Endothelial cell (in vitro differentiated cells): ENCODE results near the gene PIAS4. TPM values are rescaled to one million over a fixed set of nuclear protein-coding genes. Genes with fewer than 3 reads are reported as not detected.
"Not testable (repeated sequence)": the region's sequence is repeated elsewhere in the genome, so short reads cannot be mapped to it uniquely, and the experiment has no call there.

ENCODE experiments used
- DNase-seq: peaks from one replicate; pipeline ENCODE4 v3.0.0; 2021; ENCODE audit warnings: low spot score
- H3K27ac Mint-ChIP-seq: one replicate; pipeline ENCODE4 v1.8.0; 2021; ENCODE audit warnings: mixed read lengths, inconsistent platforms; ENCODE audit not compliant: unreplicated experiment
- H3K27me3 Mint-ChIP-seq: one replicate; pipeline ENCODE4 v1.8.0; 2021; ENCODE audit warnings: mild to moderate bottlenecking, moderate library complexity, mixed read lengths, inconsistent platforms; ENCODE audit not compliant: unreplicated experiment
- H3K36me3 Mint-ChIP-seq: one replicate; pipeline ENCODE4 v1.8.0; 2021; ENCODE audit warnings: mild to moderate bottlenecking, low read depth, mixed read lengths, inconsistent platforms; ENCODE audit not compliant: unreplicated experiment
- H3K4me1 Mint-ChIP-seq: one replicate; pipeline ENCODE4 v1.8.0; 2021; ENCODE audit warnings: mild to moderate bottlenecking, mixed read lengths, inconsistent platforms; ENCODE audit not compliant: unreplicated experiment
- H3K4me3 Mint-ChIP-seq: one replicate; pipeline ENCODE4 v1.8.0; 2021; ENCODE audit warnings: mild to moderate bottlenecking, mixed read lengths, inconsistent platforms; ENCODE audit not compliant: unreplicated experiment
- H3K9me3 Mint-ChIP-seq: one replicate; pipeline ENCODE4 v1.8.0; 2021; ENCODE audit warnings: mixed read lengths, inconsistent platforms; ENCODE audit not compliant: unreplicated experiment
- CTCF ChIP-seq: fragments of 200-600 bp; sonication (generic); IDR thresholded peaks from one replicate; pipeline ENCODE4 v1.5.0; 2021; ENCODE audit warnings: antibody characterized with exemption; ENCODE audit not compliant: unreplicated experiment
- total RNA-seq: library from RNA; stranded (reverse); fragmentation: NEBNext Ultra II Directional; extraction: Animal tissue kit (Norgen Biotek cat#: 25700); gene quantifications from one replicate; pipeline ENCODE4 v1.2.1, GENCODE V29; 2021; ENCODE audit not compliant: unreplicated experiment

PIAS4 gene
- total RNA-seq, 1 donor from 2014 or later: 41.2 TPM

- peaks cover 23% of the 10 kb centered on the region for H3K4me1 Mint-ChIP-seq
- no peaks in the 10 kb centered on the region for H3K9me3 Mint-ChIP-seq
- H3K4me3 Mint-ChIP-seq: peak overlapping the region; percentile 96
- peaks cover 4% of the 10 kb centered on the region for H3K36me3 Mint-ChIP-seq
- no peak for TF ChIP-seq CTCF
- DNase-seq: no peak
- peaks cover 8% of the 10 kb centered on the region for H3K27me3 Mint-ChIP-seq
- H3K27ac Mint-ChIP-seq: no peak overlapping the region
Observed at GRCh38 chr19:4007836-4008539, 452 bp downstream of the PIAS4 start.

- Mint-ChIP-seq H3K4me1 (peaks cover 23% of the 10 kb centered on the region), H3K9me3 (no peaks in the 10 kb centered on the region), H3K27me3 (peaks cover 6% of the 10 kb centered on the region), H3K4me3 (no peak overlapping the region), H3K36me3 (peaks cover 4% of the 10 kb centered on the region), H3K27ac (no peak overlapping the region)
- no peak for DNase-seq
- no peak for TF ChIP-seq CTCF
Observed at GRCh38 chr19:4009990-4010807, 2.7 kb downstream of the PIAS4 start.

GRCh38 chr19:4010808-4011110 lies 3.2 kb downstream of the PIAS4 start:
- peaks cover 23% of the 10 kb centered on the region for H3K4me1 Mint-ChIP-seq
- H3K27me3 Mint-ChIP-seq: peaks cover 6% of the 10 kb centered on the region
- TF ChIP-seq CTCF: no peak
- no peak for DNase-seq
- no peak overlapping the region for H3K27ac Mint-ChIP-seq
- H3K4me3 Mint-ChIP-seq: no peak overlapping the region
- no peaks in the 10 kb centered on the region for H3K9me3 Mint-ChIP-seq
- H3K36me3 Mint-ChIP-seq: peaks cover 4% of the 10 kb centered on the region

- not testable (repeated sequence) for H3K4me3 Mint-ChIP-seq, H3K27me3 Mint-ChIP-seq
- peak overlapping the region; percentile 61 for H3K27ac Mint-ChIP-seq
Observed at GRCh38 chr19:4011430-4011829, 3.9 kb downstream of the PIAS4 start.

GRCh38 chr19:4012092-4012974 lies 4.8 kb downstream of the PIAS4 start:
- DNase-seq: no peak
- no peak for TF ChIP-seq CTCF
- Mint-ChIP-seq H3K27me3 (peaks cover 6% of the 10 kb centered on the region), H3K4me3 (no peak overlapping the region), H3K4me1 (peaks cover 23% of the 10 kb centered on the region), H3K27ac (no peak overlapping the region), H3K36me3 (peaks cover 4% of the 10 kb centered on the region), H3K9me3 (no peaks in the 10 kb centered on the region)

More at GRCh38 chr19:4011430-4011829, 3.9 kb downstream of the PIAS4 start:
- not testable (repeated sequence) for H3K36me3 Mint-ChIP-seq, DNase-seq, H3K9me3 Mint-ChIP-seq
- H3K4me1 Mint-ChIP-seq: peaks cover 23% of the 10 kb centered on the region
